ENCODE measurements around the gene FOXO1.

The FOXO1 gene

GRCh38 chr13:40518481-40518882, 148.0 kb downstream of the FOXO1 start:
- H3K36me3 Mint-ChIP-seq (ENCODE audit: low read depth) = no peaks in the 10 kb centered on the region
- no peaks in the 10 kb centered on the region for H3K9me3 Mint-ChIP-seq
- no peak for TF ChIP-seq CTCF (IDR thresholded peaks at IDR 0.05)
- H3K27me3 Mint-ChIP-seq (ENCODE audit: low read depth, poor library complexity) = peaks cover 6% of the 10 kb centered on the region
- H3K4me3 Mint-ChIP-seq = no peak overlapping the region
- H3K4me1 Mint-ChIP-seq = no peaks in the 10 kb centered on the region
- H3K27ac Mint-ChIP-seq = no peak overlapping the region
- DNase-seq = no peak

- peaks cover 6% of the 10 kb centered on the region for H3K27me3 Mint-ChIP-seq (ENCODE audit: low read depth, poor library complexity)
- no peak overlapping the region for H3K27ac Mint-ChIP-seq
- no peaks in the 10 kb centered on the region for H3K4me1 Mint-ChIP-seq
- H3K36me3 Mint-ChIP-seq (ENCODE audit: low read depth) = no peaks in the 10 kb centered on the region
- no peak overlapping the region for H3K4me3 Mint-ChIP-seq
- TF ChIP-seq CTCF (IDR thresholded peaks at IDR 0.05) = no peak
- no peaks in the 10 kb centered on the region for H3K9me3 Mint-ChIP-seq
- DNase-seq = no peak
Observed at GRCh38 chr13:40517486-40518480, 148.7 kb downstream of the FOXO1 start.

GRCh38 chr13:40515702-40516101, 150.7 kb downstream of the FOXO1 start:
- H3K4me3 Mint-ChIP-seq = no peak overlapping the region
- H3K27ac Mint-ChIP-seq = no peak overlapping the region
- peaks cover 2% of the 10 kb centered on the region for H3K9me3 Mint-ChIP-seq
- no peaks in the 10 kb centered on the region for H3K4me1 Mint-ChIP-seq
- H3K36me3 Mint-ChIP-seq (ENCODE audit: low read depth) = no peaks in the 10 kb centered on the region
- DNase-seq = no peak
- H3K27me3 Mint-ChIP-seq (ENCODE audit: low read depth, poor library complexity) = peaks cover 6% of the 10 kb centered on the region
- TF ChIP-seq CTCF (IDR thresholded peaks at IDR 0.05) = no peak

- no peaks in the 10 kb centered on the region for H3K36me3 Mint-ChIP-seq (ENCODE audit: low read depth)
- no peaks in the 10 kb centered on the region for H3K4me1 Mint-ChIP-seq
- no peak overlapping the region for H3K4me3 Mint-ChIP-seq
- TF ChIP-seq CTCF (IDR thresholded peaks at IDR 0.05) = no peak
- DNase-seq = no peak
- H3K9me3 Mint-ChIP-seq = peaks cover 3% of the 10 kb centered on the region
- peaks cover 6% of the 10 kb centered on the region for H3K27me3 Mint-ChIP-seq (ENCODE audit: low read depth, poor library complexity)
- H3K27ac Mint-ChIP-seq = no peak overlapping the region
Observed at GRCh38 chr13:40514802-40515201, 151.6 kb downstream of the FOXO1 start.

GRCh38 chr13:40509876-40510275, 156.6 kb downstream of the FOXO1 start:
- peaks cover 6% of the 10 kb centered on the region for H3K27me3 Mint-ChIP-seq (ENCODE audit: low read depth, poor library complexity)
- no peak overlapping the region for H3K4me3 Mint-ChIP-seq
- no peaks in the 10 kb centered on the region for H3K4me1 Mint-ChIP-seq
- H3K36me3 Mint-ChIP-seq (ENCODE audit: low read depth) = no peaks in the 10 kb centered on the region
- TF ChIP-seq CTCF (IDR thresholded peaks at IDR 0.05) = no peak
- DNase-seq = no peak
- no peak overlapping the region for H3K27ac Mint-ChIP-seq
- H3K9me3 Mint-ChIP-seq = peaks cover 3% of the 10 kb centered on the region

Measured in nephron progenitor cell (in vitro differentiated cells).